ENCODE measurements around the gene COL6A6.

- TF ChIP-seq REST (IDR thresholded peaks at IDR 0.05; ENCODE audit: insufficient read depth in 1 of 2, low read depth in 2 of 2, low read length in 2 of 2) (no peak), SIN3A (IDR thresholded peaks at IDR 0.05; ENCODE audit: borderline replicate concordance, insufficient read depth, low read length) (no peak), POLR2AphosphoS5 (IDR thresholded peaks at IDR 0.05; ENCODE audit: low read depth, low read length) (no peak)
Measured at GRCh38 chr3:130548356-130548755, 31.4 kb downstream of the COL6A6 start.
